HG02840 (cell line): ENCODE measurements around the gene HMCN1.

Source experiments
- ATAC-seq: cut with Tn5 transposase; IDR thresholded peaks from one replicate; pipeline ENCODE4 v1.9.1; 2021; ENCODE audit warnings: mild to moderate bottlenecking, moderate library complexity, moderate number of reproducible peaks; ENCODE audit not compliant: unreplicated experiment, low FRiP score

The HMCN1 gene

DNA sequence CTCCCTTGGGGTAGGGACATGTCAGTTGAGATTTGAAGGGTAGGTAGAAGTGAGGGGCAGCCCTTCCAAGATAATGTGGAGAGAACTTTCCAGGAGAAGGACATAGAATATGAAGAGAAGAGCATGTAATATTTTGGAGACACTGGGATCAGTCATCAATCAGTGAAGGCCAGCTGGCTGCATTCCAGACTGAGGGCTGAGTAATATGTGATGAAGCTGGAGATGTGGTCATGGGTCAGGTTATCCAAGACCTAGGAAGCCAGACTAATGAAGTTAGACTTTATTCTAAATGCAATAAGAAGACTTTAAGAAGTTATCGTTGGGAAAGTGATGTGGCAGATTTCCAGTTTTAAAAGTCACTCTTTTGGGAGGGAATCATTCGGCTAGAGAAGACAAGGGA lies 262.0 kb downstream of the HMCN1 start:
- no peak for ATAC-seq

DNA sequence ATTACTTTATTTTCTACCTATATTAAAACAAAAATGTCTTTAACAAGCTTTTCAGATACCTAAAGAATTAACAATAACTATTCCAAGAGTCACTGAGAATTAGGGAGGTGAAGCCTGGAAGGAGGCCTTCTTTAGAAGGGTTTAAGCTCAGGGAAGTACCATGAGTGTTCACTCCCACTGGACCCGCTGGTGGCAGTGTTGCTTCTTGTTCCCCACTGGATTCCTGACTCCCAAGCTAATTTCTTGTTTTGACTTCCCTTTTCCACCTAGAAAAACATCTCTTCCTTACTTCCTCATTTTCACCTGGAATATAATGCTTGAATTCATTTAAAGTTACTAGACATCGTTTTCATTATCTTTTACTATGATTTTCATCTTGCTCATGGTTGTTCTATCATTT lies 264.2 kb downstream of the HMCN1 start:
- ATAC-seq = no peak

DNA sequence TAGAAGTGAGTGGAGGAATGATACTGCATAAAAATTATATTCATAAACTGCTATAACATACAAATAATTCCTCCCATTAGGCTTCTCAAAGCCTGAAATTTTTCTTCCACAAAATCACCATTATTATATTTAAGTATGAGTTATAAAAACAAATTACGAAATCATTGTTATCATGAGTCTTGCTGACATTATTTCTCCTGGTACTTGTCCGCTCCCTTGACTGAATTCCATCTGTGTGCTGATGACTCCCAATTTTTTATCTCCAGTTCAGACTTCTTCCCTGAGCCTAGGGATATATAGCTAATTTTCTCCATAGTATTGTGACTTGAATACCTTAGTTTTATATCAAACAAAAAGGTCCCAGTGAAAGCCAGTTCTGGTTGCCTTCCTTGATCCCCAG lies 268.2 kb downstream of the HMCN1 start:
- no peak for ATAC-seq

DNA sequence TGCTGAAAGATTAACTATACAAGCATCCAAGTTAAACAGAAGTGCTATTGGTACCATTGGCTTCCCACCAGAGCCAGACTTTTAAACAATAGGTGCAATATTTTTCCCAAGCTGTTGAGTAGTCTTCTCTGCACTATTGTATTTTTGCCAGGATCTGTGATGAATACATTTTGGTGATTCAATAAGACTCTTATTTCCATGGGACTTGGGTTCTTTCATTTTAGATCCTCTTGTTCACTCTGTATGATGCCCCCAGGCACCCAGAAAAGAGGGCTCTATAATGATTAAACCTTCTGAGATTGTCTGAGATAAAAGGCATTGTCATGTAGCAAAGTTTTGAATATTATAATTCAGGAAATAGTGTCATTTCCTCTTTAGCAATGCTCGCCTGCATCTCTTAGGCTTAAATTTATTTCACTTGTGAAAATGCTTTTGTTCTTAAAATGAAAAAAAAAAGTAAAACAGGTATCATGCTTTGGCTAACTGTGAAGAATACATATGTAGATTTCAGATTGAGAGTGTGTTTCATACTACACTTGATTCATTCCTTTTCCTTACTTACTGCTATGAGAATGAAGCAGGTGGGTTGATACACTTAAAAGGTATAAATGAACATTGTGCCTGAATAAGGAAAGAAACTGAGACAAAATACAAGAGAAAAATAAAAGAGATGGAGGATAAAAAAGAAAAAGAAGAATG lies 275.0 kb downstream of the HMCN1 start:
- no peak for ATAC-seq

DNA sequence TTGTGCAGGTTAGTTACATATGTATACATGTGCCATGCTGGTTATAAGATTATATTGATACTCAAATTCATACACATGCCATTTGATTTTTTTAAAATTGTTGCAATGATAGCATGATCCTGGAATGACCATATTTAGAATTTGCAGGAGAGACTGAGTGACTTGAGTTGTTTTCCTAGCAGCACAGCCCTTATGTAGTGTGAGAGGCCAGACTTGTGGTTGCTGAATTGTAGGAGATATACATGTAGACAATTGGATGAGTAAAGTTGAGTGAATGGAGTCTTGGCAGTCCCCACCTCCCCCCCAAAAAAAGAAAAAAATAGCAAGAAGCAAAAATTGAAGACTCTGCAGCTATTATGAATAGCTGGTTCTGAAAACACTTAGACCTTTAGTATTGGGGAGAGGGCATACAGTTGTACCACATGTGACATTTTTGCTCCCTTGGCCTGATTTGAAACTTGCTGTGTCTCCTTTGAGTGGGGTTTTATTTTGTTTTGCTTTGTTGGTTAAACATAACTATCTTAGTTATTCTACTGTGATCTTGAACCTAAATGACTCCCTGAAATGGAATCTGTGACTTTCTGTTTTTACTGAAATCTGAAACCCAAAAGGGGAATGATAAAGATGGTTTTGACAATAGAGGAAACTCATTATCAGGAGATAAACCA lies 280.3 kb downstream of the HMCN1 start:
- ATAC-seq = no peak

DNA sequence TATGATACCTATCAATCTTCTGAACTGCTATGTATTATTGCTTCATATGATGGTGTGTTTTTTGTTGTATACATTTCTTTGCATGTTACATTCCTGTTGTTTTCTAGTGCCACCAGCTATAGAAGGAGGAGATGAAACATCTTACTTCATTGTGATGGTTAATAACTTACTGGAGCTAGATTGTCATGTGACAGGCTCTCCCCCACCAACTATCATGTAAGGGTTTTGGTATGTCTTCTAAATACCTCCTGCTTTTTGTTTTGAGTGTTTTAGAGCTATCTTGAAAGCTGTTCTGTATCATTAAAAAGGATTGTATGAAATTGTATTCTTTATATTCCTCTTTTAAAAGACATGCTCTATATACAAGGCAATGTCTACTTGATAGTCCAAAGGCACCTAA lies 282.7 kb downstream of the HMCN1 start:
- ATAC-seq = no peak

DNA sequence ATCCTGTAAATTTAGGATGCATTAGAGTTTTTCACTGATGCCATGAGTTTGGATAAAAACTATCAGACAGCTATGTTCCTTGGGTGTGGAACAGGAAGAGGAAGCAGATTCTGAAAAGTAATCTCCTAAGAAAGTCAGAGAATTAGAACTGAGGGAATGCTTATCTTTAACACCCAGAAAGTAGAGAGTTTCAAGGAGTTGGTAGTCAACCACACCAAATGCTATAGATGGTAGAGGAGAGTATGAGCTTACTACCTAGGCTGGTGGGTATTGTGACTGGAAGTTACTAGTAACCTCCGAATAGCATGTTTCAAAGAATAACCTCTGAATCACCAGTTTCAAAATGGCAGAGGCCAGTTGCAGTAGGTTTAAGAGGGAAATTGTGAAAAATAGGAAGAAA lies 288.0 kb downstream of the HMCN1 start:
- ATAC-seq = no peak

DNA sequence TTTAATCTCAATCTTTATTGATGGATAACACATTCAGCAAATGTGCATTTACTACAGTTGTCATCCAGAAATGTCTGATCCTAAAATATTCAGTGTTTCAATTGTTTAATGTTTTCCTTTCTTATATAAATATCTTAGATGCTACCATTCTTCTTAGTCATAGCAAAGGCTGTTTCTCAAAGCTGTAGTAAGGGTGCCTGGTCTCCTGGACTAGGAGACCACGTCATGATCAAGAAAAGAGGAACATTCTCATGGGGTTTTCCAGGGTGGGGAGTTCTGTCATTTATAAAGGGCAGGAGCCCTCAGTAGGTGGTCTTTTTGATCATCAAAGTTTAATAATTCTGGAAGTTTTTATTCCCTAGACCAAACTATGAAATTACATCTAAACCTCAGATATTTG lies 292.8 kb downstream of the HMCN1 start:
- ATAC-seq = no peak

DNA sequence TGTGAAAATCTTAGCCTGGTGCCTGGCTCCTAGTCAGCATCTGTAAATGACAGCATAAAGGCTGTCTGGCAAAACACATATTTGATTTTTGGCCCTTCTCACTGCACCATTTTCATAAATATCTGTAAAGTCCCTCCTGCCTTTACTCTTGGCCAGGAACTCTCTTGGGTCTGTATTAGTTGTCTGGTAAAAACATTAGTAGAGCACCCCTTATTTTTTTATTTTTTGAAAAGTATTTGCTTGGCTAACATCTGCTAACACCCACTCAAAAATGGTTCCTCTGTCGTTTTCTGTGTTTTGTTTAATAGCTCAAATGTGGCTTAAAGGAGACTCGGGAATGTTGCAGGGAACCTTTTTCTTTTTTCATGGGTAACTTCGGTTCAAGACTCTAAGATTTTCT lies 293.4 kb downstream of the HMCN1 start:
- ATAC-seq = no peak

DNA sequence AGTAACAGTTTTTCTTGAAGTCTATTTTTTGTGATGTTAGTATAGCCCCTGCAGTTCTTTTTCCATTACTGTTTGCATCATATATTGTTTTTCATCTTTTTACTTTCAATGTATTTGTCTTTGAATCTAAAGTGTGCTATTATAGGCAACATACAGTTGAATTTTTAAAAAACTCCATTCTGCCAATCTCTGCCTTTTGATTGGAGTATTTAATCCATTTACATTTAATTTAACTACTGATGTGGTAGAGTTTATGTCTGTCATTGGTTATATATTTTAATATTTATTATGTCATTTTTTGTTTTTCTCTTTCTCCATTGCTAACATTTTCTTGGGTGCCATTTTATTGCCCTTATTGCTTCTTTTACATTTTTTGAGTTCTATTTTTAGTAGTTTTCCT lies 296.3 kb downstream of the HMCN1 start:
- no peak for ATAC-seq

DNA sequence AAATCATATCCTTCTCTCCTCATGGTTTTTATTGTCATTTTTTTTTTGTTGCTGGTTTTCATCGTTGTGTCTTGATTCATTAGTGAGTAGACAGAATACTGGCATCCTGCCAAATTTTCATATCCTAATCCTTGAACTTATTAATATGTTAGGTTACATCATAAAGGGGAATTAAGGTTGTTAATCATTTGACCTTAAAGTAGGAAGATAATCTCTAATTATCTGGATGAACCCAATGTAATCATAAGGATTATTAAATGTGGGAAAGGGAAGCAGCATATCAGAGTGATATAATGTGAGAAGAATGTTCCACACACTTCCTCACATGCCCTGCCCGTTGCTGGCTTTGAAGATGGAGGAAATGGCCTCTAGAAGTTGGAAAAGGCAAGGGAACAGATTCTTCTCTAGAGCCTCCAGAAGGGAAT lies 299.7 kb downstream of the HMCN1 start:
- ATAC-seq = no peak

DNA sequence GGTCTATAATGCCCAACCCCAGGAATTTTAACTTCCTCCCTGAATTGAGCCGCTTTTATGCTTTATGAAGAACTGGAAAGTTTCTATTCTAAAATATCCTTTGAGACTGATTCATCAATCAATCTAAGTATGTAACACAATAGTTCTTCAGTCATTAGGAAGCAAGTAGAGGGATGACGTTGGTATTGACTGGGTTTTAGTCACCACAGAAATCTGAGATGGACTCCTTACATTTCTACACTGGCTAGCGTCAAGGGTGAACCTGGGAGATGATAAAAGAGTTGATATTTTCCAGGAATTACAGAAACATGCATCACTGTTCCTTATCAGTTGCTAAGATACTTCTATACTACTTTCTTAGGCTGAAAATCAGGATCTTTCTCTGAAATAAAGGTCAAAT lies 308.0 kb downstream of the HMCN1 start:
- ATAC-seq = no peak

DNA sequence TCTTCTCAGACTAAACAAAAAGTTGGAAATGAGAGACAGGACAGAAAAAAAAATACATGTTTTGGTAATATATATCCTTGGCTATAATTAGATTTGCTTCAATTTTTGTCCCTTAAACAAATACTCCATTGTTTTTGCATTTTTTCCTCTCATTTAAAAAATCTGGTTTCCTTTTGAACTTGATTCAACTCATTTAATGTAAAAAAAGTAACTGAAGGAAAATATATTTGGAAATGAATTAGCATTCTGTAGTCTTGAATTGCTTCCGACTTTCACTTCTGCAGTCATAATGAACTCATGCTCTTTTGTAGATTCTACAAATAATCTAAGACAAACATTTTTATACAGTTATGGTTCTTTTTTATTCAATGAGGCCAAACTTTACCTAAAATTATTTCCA lies 309.1 kb downstream of the HMCN1 start:
- ATAC-seq = no peak

DNA sequence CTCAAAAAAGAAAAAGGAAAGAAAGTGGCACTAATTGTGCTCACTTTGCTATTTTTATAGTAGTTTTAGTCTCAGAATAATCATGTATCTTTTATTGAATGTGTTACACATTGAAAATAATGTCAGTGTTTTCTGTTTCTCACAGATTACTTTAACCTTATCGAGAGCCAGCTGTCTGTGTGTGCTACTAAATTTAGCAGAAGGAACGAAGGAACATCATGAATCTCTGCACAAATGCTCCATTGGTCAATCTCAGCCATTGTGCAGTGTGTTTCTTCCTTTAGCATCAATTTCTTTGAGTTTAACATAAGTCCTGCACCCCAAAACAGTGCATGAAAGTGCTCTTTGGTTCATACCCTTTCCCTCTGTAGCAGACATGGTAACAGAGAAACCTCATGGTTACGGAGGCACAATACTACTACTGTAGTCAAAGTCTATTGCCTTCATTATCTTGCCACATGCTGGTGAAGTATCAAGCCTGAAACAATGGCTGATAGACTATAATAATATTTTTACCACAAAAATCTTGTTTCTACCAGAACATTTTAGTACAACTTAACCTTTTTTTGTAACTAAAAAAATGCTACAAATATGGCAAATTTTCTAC lies 310.0 kb downstream of the HMCN1 start:
- ATAC-seq = no peak

DNA sequence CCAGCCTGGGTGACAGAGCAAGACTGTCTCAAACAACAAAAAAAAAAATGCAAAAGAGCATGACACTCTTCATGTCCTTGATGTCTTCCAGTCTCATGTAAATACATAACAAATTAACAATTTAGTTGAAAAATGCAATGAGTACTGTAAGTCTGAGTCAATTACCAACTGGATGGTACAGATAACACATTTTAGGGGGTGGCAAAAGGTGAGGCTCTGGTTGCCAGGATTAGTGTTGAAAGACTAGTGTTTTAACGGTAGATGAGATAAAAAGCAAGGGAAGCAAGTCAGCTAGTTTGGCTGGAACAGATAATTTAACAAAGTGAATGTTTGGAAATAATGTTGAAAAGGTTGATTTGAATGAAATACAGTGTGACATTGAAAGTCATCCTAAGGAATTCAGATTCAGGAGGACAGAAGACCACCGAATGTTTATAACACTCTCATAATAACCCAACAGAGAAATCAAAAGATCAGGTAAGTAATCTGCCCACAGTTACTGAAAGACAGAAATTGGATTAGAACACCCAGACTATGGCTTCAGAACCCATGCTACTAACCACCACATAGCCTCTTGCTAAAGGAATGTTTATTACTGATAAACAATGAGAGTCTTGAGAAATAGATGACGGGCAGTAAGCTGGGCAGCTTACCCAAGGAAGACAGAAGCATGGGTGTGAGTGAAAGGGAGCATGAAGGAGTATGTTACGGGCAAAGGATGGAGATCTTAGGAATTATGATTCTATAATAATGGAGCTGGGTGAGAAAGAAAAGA lies 312.4 kb downstream of the HMCN1 start:
- no peak for ATAC-seq

DNA sequence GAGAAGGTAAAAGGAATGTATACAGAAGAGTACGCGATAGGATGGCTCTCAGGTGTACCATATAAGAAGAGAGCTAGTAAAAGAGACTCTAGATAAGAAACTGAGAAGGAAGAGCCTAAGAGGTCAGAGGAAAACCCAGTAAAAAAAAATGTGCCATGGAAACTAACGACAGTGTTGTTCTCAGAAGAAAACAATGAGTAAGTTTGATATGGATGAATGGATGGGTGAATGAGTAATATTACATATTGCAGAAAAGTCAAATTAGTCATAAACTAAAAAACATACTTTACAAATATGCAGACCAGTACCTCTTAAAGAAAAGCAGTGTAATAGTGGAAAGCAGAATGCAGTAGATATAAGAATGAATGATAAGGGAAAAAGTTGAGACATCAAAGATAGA lies 316.2 kb downstream of the HMCN1 start:
- ATAC-seq = no peak

DNA sequence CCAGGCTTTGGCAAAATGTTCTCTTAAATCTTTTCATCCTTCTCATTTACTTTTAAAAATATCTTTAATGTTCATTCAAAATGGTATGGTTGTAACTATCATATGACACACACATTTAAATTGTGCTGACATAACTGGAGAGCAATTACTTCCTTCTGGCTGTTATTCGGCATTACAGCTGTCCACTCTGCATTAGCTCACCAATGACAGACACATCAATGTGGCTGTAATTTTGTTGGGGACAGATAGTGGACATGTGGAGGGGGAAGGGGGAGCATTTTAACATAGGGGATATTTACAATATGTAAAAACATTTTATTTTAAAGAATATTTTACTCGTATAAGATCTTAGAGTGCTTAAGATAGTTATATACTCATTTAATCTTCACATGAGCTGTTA lies 319.8 kb downstream of the HMCN1 start:
- ATAC-seq = no peak

DNA sequence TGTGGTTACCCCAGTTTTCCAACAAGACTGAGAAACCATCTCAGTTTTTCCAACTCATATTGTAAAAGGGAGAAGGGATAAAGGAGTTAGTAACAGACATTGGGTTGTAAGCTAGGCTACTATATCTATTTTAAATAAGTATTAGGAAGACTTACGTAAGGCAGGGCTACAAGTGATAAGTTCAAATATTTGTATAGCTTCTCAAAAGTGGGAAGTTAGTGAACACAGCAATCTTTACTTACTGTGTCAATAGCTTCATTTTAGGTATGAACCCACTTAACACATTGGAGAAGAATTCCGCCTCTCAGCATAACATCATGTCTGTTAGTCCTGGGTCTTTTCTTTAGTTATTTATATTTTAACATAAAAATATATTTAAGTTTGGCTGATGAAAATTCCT lies 320.7 kb downstream of the HMCN1 start:
- ATAC-seq = no peak

DNA sequence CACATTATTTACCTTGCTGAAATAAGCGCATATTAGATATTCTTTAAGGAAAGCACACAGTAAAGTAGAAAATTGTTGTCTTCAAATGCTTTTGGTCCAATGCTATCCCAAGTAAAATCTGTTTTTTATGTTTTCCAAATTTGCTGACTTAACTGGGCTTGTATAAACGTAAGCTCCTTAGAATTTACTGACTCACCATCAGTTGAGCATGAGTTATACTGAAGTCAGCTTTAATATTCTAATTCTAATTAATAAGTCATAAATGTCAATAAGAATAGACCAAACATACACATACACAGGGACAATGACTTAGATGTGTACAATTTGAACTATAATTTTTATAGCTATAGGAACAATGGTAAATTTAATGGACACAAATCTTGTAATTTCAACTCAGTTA lies 321.7 kb downstream of the HMCN1 start:
- no peak for ATAC-seq

DNA sequence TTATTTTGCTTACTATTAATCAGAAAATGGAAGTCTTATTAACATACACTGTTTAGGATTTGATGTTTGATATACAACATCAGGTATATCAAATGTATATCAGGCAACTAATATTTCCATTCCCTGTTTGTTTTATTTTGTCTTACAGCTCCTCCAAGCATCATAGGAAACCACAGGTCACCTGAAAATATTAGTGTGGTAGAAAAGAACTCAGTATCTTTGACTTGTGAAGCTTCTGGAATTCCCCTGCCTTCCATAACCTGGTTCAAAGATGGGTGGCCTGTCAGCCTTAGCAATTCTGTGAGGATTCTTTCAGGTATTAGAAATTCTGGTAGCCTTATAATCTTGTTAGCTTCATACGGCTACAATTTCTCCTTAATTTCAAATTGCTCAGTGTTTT lies 322.9 kb downstream of the HMCN1 start:
- ATAC-seq = no peak

DNA sequence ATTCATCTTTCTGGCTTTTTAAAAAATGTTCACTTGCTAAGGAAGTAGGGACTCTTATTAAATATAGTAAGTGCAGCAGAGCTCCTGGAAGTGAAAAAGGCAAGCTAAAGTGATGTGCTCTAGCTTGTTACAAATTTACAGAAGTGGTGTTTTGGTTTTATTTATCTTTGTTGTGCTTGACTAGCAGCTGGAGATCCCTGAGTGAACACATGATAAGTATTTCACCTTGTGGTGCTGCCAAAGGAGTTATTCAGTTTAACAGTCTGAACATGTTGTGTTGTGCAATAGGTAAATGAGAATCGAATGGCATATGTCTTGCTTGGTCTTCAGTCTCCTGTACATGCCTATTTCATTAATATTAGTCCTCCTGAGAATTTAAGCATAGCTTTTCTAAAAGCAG lies 325.1 kb downstream of the HMCN1 start:
- ATAC-seq = no peak
